Mesenchymal stem cell (in vitro differentiated cells and primary cell): ENCODE results near the gene CAPN12.

Experiments used
- DNase-seq: peaks from one replicate; pipeline ENCODE4 v3.0.0-alpha.2; 2013
- H2AFZ ChIP-seq: one replicate; pipeline ENCODE4 v1.6.1; 2013; ENCODE audit warnings: low read depth, mild to moderate bottlenecking, control low read depth, inconsistent platforms, low read length, moderate library complexity
- H2AK5ac ChIP-seq: 2 replicates; pipeline ENCODE4 v1.6.1; 2013; ENCODE audit warnings: low read length, moderate library complexity, mild to moderate bottlenecking, inconsistent platforms; ENCODE audit not compliant: severe bottlenecking
- H2BK120ac ChIP-seq: one replicate; pipeline ENCODE4 v1.6.1; 2013; ENCODE audit warnings: low read depth, mild to moderate bottlenecking, inconsistent platforms, low read length, moderate library complexity
- H2BK12ac ChIP-seq, 2 experiments: one replicate each; pipeline ENCODE4 v1.6.1; 2013; ENCODE audit warnings: inconsistent platforms in 2 of 2, low read length in 2 of 2, mild to moderate bottlenecking in 2 of 2, moderate library complexity in 2 of 2, control low read depth in 1 of 2
- H2BK15ac ChIP-seq: one replicate; pipeline ENCODE4 v1.6.1; 2013; ENCODE audit warnings: mild to moderate bottlenecking, low read depth, inconsistent platforms; ENCODE audit not compliant: poor library complexity, severe bottlenecking
- H2BK5ac ChIP-seq: 2 replicates; pipeline ENCODE4 v1.6.1; 2013; ENCODE audit warnings: low read depth, mild to moderate bottlenecking, low read length, control low read depth, inconsistent platforms; ENCODE audit not compliant: poor library complexity, severe bottlenecking
- H3K14ac ChIP-seq, 2 experiments: one replicate each; pipeline ENCODE4 v1.6.1; 2013; ENCODE audit warnings: inconsistent platforms in 2 of 2, low read length in 2 of 2, control low read depth in 1 of 2, mild to moderate bottlenecking in 1 of 2, moderate library complexity in 1 of 2
- H3K18ac ChIP-seq, 2 experiments: one replicate each; pipeline ENCODE4 v1.6.1; 2013; ENCODE audit warnings: inconsistent platforms in 2 of 2, low read length in 2 of 2, control low read depth in 1 of 2, low read depth in 1 of 2, mild to moderate bottlenecking in 1 of 2
- H3K23ac ChIP-seq, 2 experiments: one replicate each; pipeline ENCODE4 v1.6.1; 2013; ENCODE audit warnings: inconsistent platforms in 2 of 2, low read length in 2 of 2, mild to moderate bottlenecking in 2 of 2, moderate library complexity in 2 of 2, control low read depth in 1 of 2
- H3K27ac ChIP-seq: 2 replicates; pipeline ENCODE4 v1.5.1; 2013; ENCODE audit warnings: mild to moderate bottlenecking, moderate library complexity, low read length, control low read depth, inconsistent platforms; ENCODE audit not compliant: poor library complexity, severe bottlenecking
- H3K27me3 ChIP-seq, 2 experiments: 2 replicates each; pipeline versions ENCODE4 v1.6.1 to v1.7.0; 2013; ENCODE audit warnings: low read length in 2 of 2, mild to moderate bottlenecking in 2 of 2, moderate library complexity in 2 of 2, control low read depth in 1 of 2, inconsistent platforms in 1 of 2; ENCODE audit not compliant: control insufficient read depth in 1 of 2, insufficient read depth in 1 of 2
- H3K36me3 ChIP-seq, 2 experiments: 2 replicates each; pipeline versions ENCODE4 v1.6.1 to v1.7.0; 2013; ENCODE audit warnings: low read length in 2 of 2, control low read depth in 1 of 2, inconsistent platforms in 1 of 2, low read depth in 1 of 2, mild to moderate bottlenecking in 1 of 2; ENCODE audit not compliant: insufficient read depth in 2 of 2, control insufficient read depth in 1 of 2
- H3K4ac ChIP-seq, 2 experiments: one replicate each; pipeline ENCODE4 v1.6.1; 2013; ENCODE audit warnings: inconsistent platforms in 2 of 2, low read length in 2 of 2, mild to moderate bottlenecking in 2 of 2, moderate library complexity in 2 of 2, control low read depth in 1 of 2, low read depth in 1 of 2
- H3K4me1 ChIP-seq: 2 replicates; pipeline ENCODE4 v1.6.1; 2013; ENCODE audit warnings: low read depth, low read length, control low read depth; ENCODE audit not compliant: control insufficient read depth, insufficient read depth
- H3K4me2 ChIP-seq: 2 replicates; pipeline ENCODE4 v1.6.1; 2013; ENCODE audit warnings: low read length, mild to moderate bottlenecking, inconsistent platforms; ENCODE audit not compliant: poor library complexity, severe bottlenecking
- H3K4me3 ChIP-seq, 2 experiments: 2 replicates each; pipeline versions ENCODE4 v1.5.1 to v1.7.0; 2013; ENCODE audit warnings: low read length in 2 of 2, mild to moderate bottlenecking in 2 of 2, control low read depth in 1 of 2, low read depth in 1 of 2; ENCODE audit not compliant: insufficient read depth in 1 of 2
- H3K79me1 ChIP-seq: replicated peaks from 2 replicates; pipeline ENCODE4 v1.6.1; 2013; ENCODE audit warnings: mild to moderate bottlenecking, control low read depth, low read length, inconsistent platforms; ENCODE audit not compliant: poor library complexity, severe bottlenecking
- H3K9ac ChIP-seq: 2 replicates; pipeline ENCODE4 v1.7.0; 2013; ENCODE audit warnings: mild to moderate bottlenecking, low read length, moderate library complexity
- H3K9me3 ChIP-seq: 2 replicates; pipeline ENCODE4 v1.7.0; 2013; ENCODE audit warnings: mild to moderate bottlenecking, low read length; ENCODE audit not compliant: control insufficient read depth
- H4K8ac ChIP-seq: one replicate; pipeline ENCODE4 v1.6.1; 2013; ENCODE audit warnings: inconsistent platforms, mild to moderate bottlenecking, low read length, moderate library complexity
- H4K91ac ChIP-seq: one replicate; pipeline ENCODE4 v1.6.1; 2013; ENCODE audit warnings: mild to moderate bottlenecking, low read length, inconsistent platforms
- WGBS: methylation state at CpG from one replicate; pipeline ENCODE4 v1.1.7; 2013; ENCODE audit warnings: mixed read lengths; 5-methylcytosine and 5-hydroxymethylcytosine counted together

The CAPN12 gene

GRCh38 chr19:38744874-38745273 is 600 bp upstream of the CAPN12 start:
- Histone ChIP-seq H3K27me3 (no peaks in the 10 kb centered on the region), H2AFZ (no peak overlapping the region), H3K18ac (no peak overlapping the region), H3K9me3 (no peaks in the 10 kb centered on the region), H4K91ac (no peak overlapping the region), H3K23ac (no peak overlapping the region), H3K4me1 (no peaks in the 10 kb centered on the region), H2BK12ac (no peak overlapping the region), H2BK5ac (no peak overlapping the region), H2BK120ac (no peak overlapping the region), H3K4ac (no peak overlapping the region), H3K27ac (no peak overlapping the region), H3K79me1 (no peaks in the 10 kb centered on the region), H2BK15ac (no peak overlapping the region), H4K8ac (no peak overlapping the region), H3K36me3 (no peaks in the 10 kb centered on the region), H3K14ac (no peak overlapping the region), H2AK5ac (no peak overlapping the region), H3K4me3 (no peak overlapping the region), H3K4me2 (no peak overlapping the region), H3K9ac (no peak overlapping the region)
- 74% methylated on average over 4 of the region's 6 CpGs for WGBS
- DNase-seq, result no peak

- Histone ChIP-seq H3K36me3 (no peaks in the 10 kb centered on the region), H3K9me3 (no peaks in the 10 kb centered on the region), H2BK15ac (no peak overlapping the region), H2AFZ (no peak overlapping the region), H2BK5ac (no peak overlapping the region), H2BK120ac (no peak overlapping the region), H4K91ac (no peak overlapping the region), H3K18ac (no peak overlapping the region), H3K23ac (no peak overlapping the region), H4K8ac (no peak overlapping the region), H3K9ac (no peak overlapping the region), H3K79me1 (no peaks in the 10 kb centered on the region), H3K4me1 (no peaks in the 10 kb centered on the region), H3K4ac (no peak overlapping the region), H2BK12ac (no peak overlapping the region), H3K14ac (no peak overlapping the region), H3K4me2 (no peak overlapping the region), H3K27me3 (peaks cover 0 to 3% of the 10 kb centered on the region in 2 experiments), H2AK5ac (no peak overlapping the region), H3K27ac (no peak overlapping the region), H3K4me3 (no peak overlapping the region)
- WGBS, result 87% methylated on average over 19 of the region's 20 CpGs
- DNase-seq, result no peak
These were observed 628 bp downstream of the CAPN12 start for GRCh38 chr19:38743394-38744297.

- Histone ChIP-seq H4K91ac (no peak overlapping the region), H3K27me3 (peaks cover 0 to 7% of the 10 kb centered on the region in 2 experiments), H2BK5ac (no peak overlapping the region), H2AK5ac (no peak overlapping the region), H3K4me1 (no peaks in the 10 kb centered on the region), H3K4me3 (no peak overlapping the region), H2AFZ (no peak overlapping the region), H2BK12ac (no peak overlapping the region), H3K9ac (no peak overlapping the region), H3K27ac (no peak overlapping the region), H3K4ac (no peak overlapping the region), H3K18ac (no peak overlapping the region), H3K23ac (no peak overlapping the region), H4K8ac (no peak overlapping the region), H2BK15ac (no peak overlapping the region), H3K9me3 (no peaks in the 10 kb centered on the region), H3K36me3 (no peaks in the 10 kb centered on the region), H2BK120ac (no peak overlapping the region), H3K4me2 (no peak overlapping the region), H3K14ac (no peak overlapping the region), H3K79me1 (no peaks in the 10 kb centered on the region)
- WGBS, result 94% methylated on average over 6 of the region's 6 CpGs
- DNase-seq, result no peak
These were observed 1.4 kb downstream of the CAPN12 start for GRCh38 chr19:38742906-38743305.

GRCh38 chr19:38742296-38742695 is 2.0 kb downstream of the CAPN12 start:
- Histone ChIP-seq H3K23ac (no peak overlapping the region), H4K8ac (no peak overlapping the region), H3K9me3 (no peaks in the 10 kb centered on the region), H3K9ac (no peak overlapping the region), H3K79me1 (no peaks in the 10 kb centered on the region), H3K27me3 (peaks cover 0 to 12% of the 10 kb centered on the region in 2 experiments), H2BK15ac (no peak overlapping the region), H3K27ac (no peak overlapping the region), H3K18ac (no peak overlapping the region), H3K4me3 (no peak overlapping the region), H3K36me3 (no peaks in the 10 kb centered on the region), H4K91ac (no peak overlapping the region), H3K14ac (no peak overlapping the region), H2BK5ac (no peak overlapping the region), H3K4me1 (peaks cover 2% of the 10 kb centered on the region), H2BK120ac (no peak overlapping the region), H2AFZ (no peak overlapping the region), H3K4ac (no peak overlapping the region), H3K4me2 (no peak overlapping the region), H2AK5ac (no peak overlapping the region), H2BK12ac (no peak overlapping the region)
- no peak for DNase-seq
- WGBS, result 96% methylated on average over 8 of the region's 9 CpGs
